BLaER1 treated with 17β-estradiol and CSF1 and Interleukin-3, amounts not matched to agents 10 nM and 100 nM (cell line): ENCODE measurements around the gene POTEF.
"Not testable (repeated sequence)": the region's sequence is repeated elsewhere in the genome, so short reads cannot be mapped to it uniquely, and the experiment has no call there.

Source experiments
- H3K27ac ChIP-seq, 11 experiments: shearing (Covaris generic); formaldehyde crosslinking; 2 replicates each; pipeline ENCODE4 v1.8.1; 2022
- H3K27me3 ChIP-seq, 11 experiments: shearing (Covaris generic); formaldehyde crosslinking; 2 replicates each; pipeline ENCODE4 v1.8.1; 2022
- H3K36me3 ChIP-seq, 11 experiments: shearing (Covaris generic); formaldehyde crosslinking; 2 replicates each; pipeline ENCODE4 v1.8.1; 2022
- H3K4me1 ChIP-seq, 10 experiments: shearing (Covaris generic); formaldehyde crosslinking; 2 replicates each; pipeline ENCODE4 v1.8.1; 2022
- H3K4me2 ChIP-seq, 11 experiments: shearing (Covaris generic); formaldehyde crosslinking; 2 replicates each; pipeline ENCODE4 v1.8.1; 2022
- H3K4me3 ChIP-seq, 10 experiments: shearing (Covaris generic); formaldehyde crosslinking; 2 replicates each; pipeline ENCODE4 v1.8.1; 2022
- H3K9ac ChIP-seq, 11 experiments: shearing (Covaris generic); formaldehyde crosslinking; 2 replicates each; pipeline ENCODE4 v1.8.1; 2022
- H3K9me3 ChIP-seq, 11 experiments: shearing (Covaris generic); formaldehyde crosslinking; replicated peaks in 1 of 11; 2 replicates each; pipeline ENCODE4 v1.8.1; 2022
- H4K20me1 ChIP-seq, 11 experiments: shearing (Covaris generic); formaldehyde crosslinking; 2 replicates each; pipeline ENCODE4 v1.8.1; 2022
- Cebpa-rat ChIP-seq, 11 experiments: shearing (Covaris generic); IDR thresholded peaks; 2 replicates each; pipeline ENCODE4 v1.8.1; 2022

POTEF gene

DNA sequence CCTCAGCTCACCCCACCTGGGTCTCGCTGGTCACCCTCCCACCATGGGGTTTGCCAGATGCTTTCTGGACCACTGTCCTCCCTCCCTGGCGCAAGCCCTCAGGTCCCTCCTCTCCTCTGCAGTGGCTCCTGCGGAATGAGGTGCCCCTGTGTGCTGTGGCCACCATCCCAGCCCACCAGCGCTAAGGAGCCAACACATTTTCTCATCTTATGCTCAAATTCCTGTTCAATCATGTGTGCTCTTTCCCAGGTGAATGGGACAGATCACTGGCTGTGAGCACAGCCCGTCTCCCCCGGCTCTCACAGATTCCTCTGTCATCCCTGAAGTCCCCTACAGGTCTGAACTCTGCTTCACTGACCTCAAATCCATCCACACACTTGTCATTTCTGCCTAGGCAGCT is 31.1 kb upstream of the POTEF start:
- Histone ChIP-seq H3K4me2 (peak overlapping the region in 8 of 11 experiments; percentile 73 to 92 (median 87); a peak in 14 of 22 replicates), H3K27ac (peak overlapping the region in 4 of 11 experiments; percentile 84 to 90 (median 88); a peak in 6 of 22 replicates), H3K9me3 (no peaks in the 10 kb centered on the region), H3K4me1 (peaks cover 35 to 62% (median 50%) of the 10 kb centered on the region in 10 experiments), H3K4me3 (no peak overlapping the region), H3K9ac (peak overlapping the region in 4 of 11 experiments; percentile 44 to 79 (median 65); a peak in 1 of 22 replicates), H3K27me3 (no peaks in the 10 kb centered on the region), H4K20me1 (peaks cover 0 to 83% (median 31%) of the 10 kb centered on the region in 11 experiments; a peak in 18 of 22 replicates), H3K36me3 (peaks cover 30 to 74% (median 48%) of the 10 kb centered on the region in 11 experiments)
- no peak for TF ChIP-seq Cebpa-rat (IDR thresholded peaks at IDR 0.05)

DNA sequence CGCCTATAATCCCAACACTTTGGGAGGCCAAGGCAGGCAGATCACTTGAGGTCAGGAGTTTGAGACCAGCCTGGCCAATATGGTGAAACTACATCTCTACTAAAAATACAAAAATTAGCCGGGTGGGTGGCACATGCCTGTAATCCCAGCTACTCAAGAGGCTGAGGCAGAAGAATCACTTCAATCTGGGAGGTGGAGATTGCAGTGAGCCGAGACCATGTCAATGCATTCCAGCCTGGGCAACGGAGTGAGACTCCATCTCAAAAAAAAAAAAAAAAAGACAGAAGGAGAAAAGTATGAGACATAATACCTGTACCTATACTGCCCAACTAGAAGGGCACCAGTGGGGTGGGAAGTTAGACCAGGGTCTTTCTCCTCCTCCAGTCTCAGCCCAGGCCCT is 30.4 kb upstream of the POTEF start:
- H3K9ac ChIP-seq: peak overlapping the region in 9 of 11 experiments; percentile 35 to 79 (median 66); a peak in 10 of 22 replicates
- not testable (repeated sequence) for H3K4me3 ChIP-seq, H3K9me3 ChIP-seq, H3K27me3 ChIP-seq
- peaks cover 0 to 80% (median 31%) of the 10 kb centered on the region in 11 experiments; a peak in 18 of 22 replicates for H4K20me1 ChIP-seq
- peaks cover 35 to 62% (median 50%) of the 10 kb centered on the region in 10 experiments for H3K4me1 ChIP-seq
- peak overlapping the region; percentile 46 to 92 (median 86); a peak in 20 of 22 replicates for H3K4me2 ChIP-seq
- H3K36me3 ChIP-seq: peaks cover 27 to 74% (median 48%) of the 10 kb centered on the region in 11 experiments
- peak overlapping the region in 7 of 11 experiments; percentile 70 to 90 (median 84); a peak in 14 of 22 replicates for H3K27ac ChIP-seq

GRCh38 chr2:130158631-130159030 is 29.6 kb upstream of the POTEF start:
- peaks cover 27 to 74% (median 47%) of the 10 kb centered on the region in 11 experiments for H3K36me3 ChIP-seq
- no peaks in the 10 kb centered on the region for H3K27me3 ChIP-seq
- H3K4me2 ChIP-seq: peak overlapping the region; percentile 67 to 92 (median 86)

DNA sequence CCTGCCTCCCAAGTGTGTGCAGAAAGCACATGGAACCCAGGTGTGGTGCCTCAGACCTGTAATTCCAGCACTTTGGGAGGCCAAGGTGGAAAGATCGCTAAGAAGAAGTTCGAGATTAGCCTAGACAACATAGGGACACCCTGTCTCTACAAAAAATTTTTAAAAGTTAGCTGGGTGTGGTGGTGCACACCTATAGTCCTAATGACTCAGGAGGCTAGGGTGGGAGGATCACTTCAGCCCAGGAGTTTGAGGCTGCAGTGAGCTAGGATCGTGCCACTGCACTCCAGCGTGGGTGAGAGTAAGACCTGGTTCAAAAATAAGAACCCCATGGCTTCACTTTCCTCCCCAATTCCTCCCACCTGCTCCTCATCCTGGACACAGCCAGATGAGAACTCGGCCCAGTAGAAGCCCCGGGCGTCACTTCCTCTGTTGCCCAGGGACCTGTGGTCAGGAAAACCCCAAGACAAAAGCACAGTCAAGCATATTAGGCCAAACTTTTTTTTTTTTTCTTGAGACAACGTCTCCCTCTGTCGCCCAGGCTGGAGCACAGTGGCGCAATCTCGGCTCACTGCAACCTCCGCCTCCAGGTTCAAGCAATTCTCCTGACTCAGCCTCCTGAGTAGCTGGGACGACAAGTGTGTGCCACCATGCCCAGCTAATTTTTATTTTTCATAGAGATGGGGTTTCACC is 28.9 kb upstream of the POTEF start:
- TF ChIP-seq Cebpa-rat (IDR thresholded peaks at IDR 0.05): peak; percentile 10 to 99 (median 83); a peak in 19 of 22 replicates
- Histone ChIP-seq H3K27ac (peak overlapping the region in 10 of 11 experiments; percentile 70 to 90 (median 80); a peak in 20 of 22 replicates), H3K4me1 (peaks cover 35 to 61% (median 50%) of the 10 kb centered on the region in 10 experiments), H3K36me3 (peaks cover 27 to 74% (median 46%) of the 10 kb centered on the region in 11 experiments), H3K4me3 (peak overlapping the region in 5 of 10 experiments; percentile 11 to 28 (median 22); a peak in 5 of 20 replicates), H3K9ac (peak overlapping the region; percentile 58 to 79 (median 66); a peak in 21 of 22 replicates), H3K4me2 (peak overlapping the region; percentile 67 to 92 (median 86)), H4K20me1 (peaks cover 0 to 68% (median 31%) of the 10 kb centered on the region in 11 experiments; a peak in 18 of 22 replicates)
- H3K9me3 ChIP-seq, H3K27me3 ChIP-seq: not testable (repeated sequence)

More at GRCh38 chr2:130158631-130159030, 29.6 kb upstream of the POTEF start:
- peaks cover 0 to 72% (median 31%) of the 10 kb centered on the region in 11 experiments; a peak in 18 of 22 replicates for H4K20me1 ChIP-seq
- no peaks in the 10 kb centered on the region for H3K9me3 ChIP-seq
- H3K9ac ChIP-seq: peak overlapping the region; percentile 45 to 79 (median 66); a peak in 20 of 22 replicates
- peak overlapping the region; percentile 20 to 90 (median 78); a peak in 21 of 22 replicates for H3K27ac ChIP-seq
- peak overlapping the region in 2 of 10 experiments; percentile 4 to 28; a peak in 3 of 20 replicates for H3K4me3 ChIP-seq
- no peak for TF ChIP-seq Cebpa-rat (IDR thresholded peaks at IDR 0.05)
- peaks cover 35 to 62% (median 50%) of the 10 kb centered on the region in 10 experiments for H3K4me1 ChIP-seq

DNA sequence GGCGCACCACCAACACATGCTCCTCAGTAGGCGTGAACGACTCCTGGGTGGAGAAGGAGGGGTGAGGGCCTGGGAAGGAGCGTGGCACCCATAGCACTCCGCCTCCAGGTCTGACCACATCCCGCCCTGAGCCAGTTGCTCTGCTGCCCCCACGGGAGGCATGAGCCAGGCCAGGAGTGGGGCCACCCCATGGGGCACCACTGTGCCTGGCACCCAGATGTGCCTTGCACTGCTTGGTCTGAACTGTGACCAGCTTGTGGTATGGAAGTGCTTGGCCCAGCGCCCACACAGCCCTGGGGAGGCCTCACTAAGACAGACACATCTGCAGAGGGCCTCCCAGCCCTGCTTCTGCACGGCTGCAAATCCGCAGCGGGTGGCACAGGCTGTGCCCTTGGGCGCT is 28.3 kb upstream of the POTEF start:
- H3K9me3 ChIP-seq, H3K27me3 ChIP-seq: not testable (repeated sequence)
- Histone ChIP-seq H3K4me1 (peaks cover 35 to 60% (median 50%) of the 10 kb centered on the region in 10 experiments), H3K27ac (peak overlapping the region in 10 of 11 experiments; percentile 54 to 90 (median 80); a peak in 20 of 22 replicates), H3K4me2 (peak overlapping the region; percentile 67 to 92 (median 86)), H3K4me3 (peak overlapping the region in 4 of 10 experiments; percentile 11 to 28 (median 20); a peak in 3 of 20 replicates), H4K20me1 (peaks cover 0 to 62% (median 31%) of the 10 kb centered on the region in 11 experiments; a peak in 18 of 22 replicates), H3K9ac (peak overlapping the region in 10 of 11 experiments; percentile 43 to 79 (median 62); a peak in 19 of 22 replicates), H3K36me3 (peaks cover 27 to 74% (median 47%) of the 10 kb centered on the region in 11 experiments)

DNA sequence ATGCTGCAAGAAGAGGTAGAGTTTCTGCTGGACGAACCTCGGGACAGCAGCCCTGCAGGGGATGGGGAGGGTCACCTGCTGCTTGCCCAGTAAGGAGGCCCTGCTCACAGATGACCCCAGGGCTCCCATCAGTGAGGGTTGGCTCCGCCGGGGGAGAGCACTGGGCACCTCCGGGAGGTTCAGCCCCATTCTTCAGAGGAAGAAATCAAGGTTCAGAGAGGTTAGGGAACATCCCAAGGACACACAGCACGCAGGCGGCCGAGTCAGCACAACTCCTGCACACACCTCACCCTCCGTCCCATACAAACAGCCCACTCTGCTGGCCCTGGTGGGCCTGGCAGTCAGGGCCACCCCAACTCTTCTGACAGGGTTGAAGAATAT is 27.6 kb upstream of the POTEF start:
- Histone ChIP-seq H3K9ac (peak overlapping the region in 4 of 11 experiments; percentile 51 to 78 (median 63); a peak in 9 of 22 replicates), H3K27ac (peak overlapping the region in 9 of 11 experiments; percentile 20 to 90 (median 76); a peak in 14 of 22 replicates), H3K27me3 (no peaks in the 10 kb centered on the region), H3K4me1 (peaks cover 35 to 59% (median 50%) of the 10 kb centered on the region in 10 experiments), H4K20me1 (peaks cover 0 to 60% (median 31%) of the 10 kb centered on the region in 11 experiments; a peak in 18 of 22 replicates), H3K4me3 (no peak overlapping the region), H3K9me3 (no peaks in the 10 kb centered on the region), H3K4me2 (peak overlapping the region; percentile 67 to 92 (median 86); a peak in 20 of 22 replicates), H3K36me3 (peaks cover 34 to 75% (median 52%) of the 10 kb centered on the region in 11 experiments)
- TF ChIP-seq Cebpa-rat (IDR thresholded peaks at IDR 0.05): no peak

- Histone ChIP-seq H3K27ac (peak overlapping the region in 6 of 11 experiments; percentile 7 to 90 (median 83); a peak in 8 of 22 replicates), H4K20me1 (peaks cover 0 to 55% (median 31%) of the 10 kb centered on the region in 11 experiments; a peak in 18 of 22 replicates), H3K4me2 (peak overlapping the region; percentile 67 to 92 (median 86); a peak in 18 of 22 replicates), H3K36me3 (peaks cover 34 to 72% (median 52%) of the 10 kb centered on the region in 11 experiments), H3K9ac (peak overlapping the region in 3 of 11 experiments; percentile 59 to 78 (median 67); a peak in 4 of 22 replicates), H3K4me1 (peaks cover 35 to 54% (median 48%) of the 10 kb centered on the region in 10 experiments)
- H3K9me3 ChIP-seq, H3K27me3 ChIP-seq, H3K4me3 ChIP-seq: not testable (repeated sequence)
Measured at GRCh38 chr2:130155956-130156623, 27.1 kb upstream of the POTEF start.
